Cerebellar cortex (tissue), 1 donor: Measurements from ENCODE around the gene SLC2A1.
"Not testable (repeated sequence)": the region's sequence is repeated elsewhere in the genome, so short reads cannot be mapped to it uniquely, and the experiment has no call there.

Experiments
- DNase-seq: peaks from one replicate; pipeline ENCODE4 v3.0.0-alpha.2; 2015; ENCODE audit warnings: low spot score

Gene SLC2A1

GRCh38 chr1:42899960-42900359 lies 58.7 kb downstream of the SLC2A1 start:
- not testable (repeated sequence) for DNase-seq

- no peak for DNase-seq
These were observed 67.1 kb downstream of the SLC2A1 start for GRCh38 chr1:42891465-42892138.

- no peak for DNase-seq
These were observed 69.4 kb downstream of the SLC2A1 start for GRCh38 chr1:42889264-42889663.

- no peak for DNase-seq
These were observed 70.5 kb downstream of the SLC2A1 start for GRCh38 chr1:42888013-42888633.

- no peak for DNase-seq
These were observed 71.3 kb downstream of the SLC2A1 start for GRCh38 chr1:42887366-42887765.

GRCh38 chr1:42886800-42887199 lies 71.9 kb downstream of the SLC2A1 start:
- DNase-seq = no peak

GRCh38 chr1:42886046-42886739 lies 72.5 kb downstream of the SLC2A1 start:
- no peak for DNase-seq

- DNase-seq = no peak
These were observed 78.3 kb downstream of the SLC2A1 start for GRCh38 chr1:42880384-42880783.

- DNase-seq = no peak
These were observed 81.3 kb downstream of the SLC2A1 start for GRCh38 chr1:42877380-42877779.

- no peak for DNase-seq
These were observed 82.7 kb downstream of the SLC2A1 start for GRCh38 chr1:42876009-42876408.
